Measurements from ENCODE around the gene DCUN1D5. TPM values are rescaled to one million over a fixed set of nuclear protein-coding genes. Genes with fewer than 3 reads are reported as not detected.
A peak's percentile ranks its signal among the peaks of the same experiment; 100 is the strongest.

DCUN1D5 gene
- 19.9 and 20.0 TPM in 2 replicates for total RNA-seq (2011; cell fraction: chromatin; rRNA removed; ENCODE audit: low replicate concordance)
- 29.3 and 32.9 TPM in 2 replicates for total RNA-seq (2011; cell fraction: nucleolus; rRNA removed)
- 24.1 and 31.0 TPM in 2 replicates for total RNA-seq (2011; cell fraction: nucleoplasm; rRNA removed)
- total RNA-seq (2014; rRNA removed) (202 and 242 TPM in 2 replicates), total RNA-seq (2014; rRNA removed; fragmentation: Illumina TruSeq; extraction: Trizol) (132 and 149 TPM in 2 replicates), total RNA-seq (2015; rRNA removed; fragmentation: Illumina TruSeq; extraction: Trizol) (105 and 115 TPM in 2 replicates), total RNA-seq (2021) (97.2 and 100 TPM in 2 replicates), polyA plus RNA-seq (2011; rRNA removed) (102 and 161 TPM in 2 replicates), polyA plus RNA-seq (2014; fragmentation: Illumina TruSeq; extraction: Trizol) (82.7 and 93.3 TPM in 2 replicates), polyA plus RNA-seq (2014; fragmentation: Nextera tagmentation; extraction: Ambion mirVana) (10 to 100 TPM; 38.4 to 39.1 TPM), polyA plus RNA-seq (2014; rRNA removed) (175 and 178 TPM in 2 replicates), polyA minus RNA-seq (2011; rRNA and poly(A)+ RNA removed) (65.9 and 73.0 TPM in 2 replicates), Bru-seq, nascent RNA (percentile 94 among the genes with signal in this experiment), BruChase-seq, experiment 1, labeled RNA remaining after a 2-hour chase (percentile 97 among the genes with signal in this experiment), BruChase-seq, experiment 2, labeled RNA remaining after a 6-hour chase (percentile 96 among the genes with signal in this experiment)
- 74.9 and 88.7 TPM in 2 replicates for polyA plus RNA-seq (2011; cell fraction: cytosol; rRNA removed)
- 34.6 and 42.4 TPM in 2 replicates for polyA plus RNA-seq (2011; cell fraction: nucleus; rRNA removed)
- polyA plus RNA-seq (2012): 68.3 and 115 TPM in 2 replicates
- polyA minus RNA-seq (2011; cell fraction: cytosol; rRNA and poly(A)+ RNA removed): 42.4 and 46.6 TPM in 2 replicates
- 29.9 and 36.7 TPM in 2 replicates for polyA minus RNA-seq (2011; cell fraction: nucleus; rRNA and poly(A)+ RNA removed)
- long read RNA-seq, experiment 1, transcript DCUN1D5-201 (8 exons, 1,337 nt): major isoform, 267 of 322 reads
- long read RNA-seq, experiment 1, transcript DCUN1D5-207 (8 exons, 1,310 nt): minor isoform, 10 of 322 reads
- long read RNA-seq, experiment 1, partial matches to known transcripts: 7 of 322 reads
- long read RNA-seq, experiment 1, other reads (novel, unspliced or antisense): 38 of 322 reads
- long read RNA-seq, experiment 2, transcript DCUN1D5-201 (8 exons, 1,337 nt): major isoform, 106 of 158 reads
- long read RNA-seq, experiment 2, partial matches to known transcripts: 19 of 158 reads
- long read RNA-seq, experiment 2, other reads (novel, unspliced or antisense): 31 of 158 reads
- long read RNA-seq, experiment 3, transcript DCUN1D5-201 (8 exons, 1,337 nt): major isoform, 184 of 226 reads
- long read RNA-seq, experiment 3, partial matches to known transcripts: 20 of 226 reads
- long read RNA-seq, experiment 3, other reads (novel, unspliced or antisense): 20 of 226 reads

DNA sequence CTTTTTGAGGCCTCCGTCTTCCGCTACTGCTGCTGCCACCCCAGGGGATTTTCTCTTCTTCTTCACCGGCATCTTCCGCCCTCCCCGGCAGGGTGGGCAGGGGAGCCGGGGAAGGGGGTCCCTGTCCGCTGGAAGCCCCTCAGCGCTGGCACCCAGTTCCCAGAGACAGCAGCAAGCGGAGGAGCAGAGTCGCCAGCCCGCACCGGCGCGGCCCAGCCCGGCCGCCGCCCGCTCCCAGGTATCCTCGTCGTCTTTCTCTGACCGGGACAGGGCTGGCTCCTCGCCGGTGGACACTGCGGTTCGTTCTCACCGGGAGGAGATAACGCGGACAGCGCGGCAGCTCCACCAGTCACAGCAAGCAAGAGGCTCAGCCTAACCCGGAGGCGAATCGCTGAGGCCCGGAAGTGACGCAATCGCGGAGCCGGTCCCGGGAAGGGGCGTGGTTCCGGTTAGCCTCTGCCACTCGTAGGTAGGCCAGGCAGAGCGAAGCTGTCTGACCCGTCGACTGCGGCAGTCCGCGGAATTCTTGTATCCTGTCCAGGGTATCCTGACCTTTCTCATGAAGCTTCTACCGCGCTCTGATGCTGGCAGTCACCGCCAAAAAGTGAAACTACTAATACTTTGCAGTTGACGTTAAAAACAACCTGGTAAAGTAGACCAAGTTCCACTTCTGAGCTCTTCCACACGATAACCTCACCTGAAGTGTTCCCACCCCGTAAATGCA is at the start of gene DCUN1D5:
DCUN1D5 (minus strand) TSS at position 360 of the 724 bp plus-strand sequence; CDS start at position 72, 288 bp downstream.
- CTCF ChIA-PET (ENCODE audit: low intra/inter-chr PET ratio): no interaction called here
- 0 out of 2 replicates have a peak, but pooled peaks cover 4% of the 10 kb centered on the region for H4K20me1 ChIP-seq (replicated peaks; ENCODE audit: control insufficient read depth, insufficient read depth, low read length)
- POLR2A ChIA-PET: interaction anchor here (0.7 to 1.4 kb wide), 7 partner anchors 9 to 316 kb away, joined by 3 to 7 read pairs (median 4); partner anchors contain the start of gene DYNC2H1
- H3K9me1 ChIP-seq (ENCODE audit: control insufficient read depth, insufficient read depth, low read length): no peaks in the 10 kb centered on the region
- DNase-seq (ENCODE audit: extremely low read depth in 1 of 4, low spot score in 3 of 4): peak; percentile 90 to 97 (median 94)
- H3K9ac ChIP-seq (ENCODE audit: insufficient read depth in 1 of 2, low read depth in 2 of 2, low read length in 2 of 2): peak within 1 kb of the TSS; percentile 89 to 95
- WGBS (ENCODE audit: insufficient coverage, low coverage, missing lambda C conversion rate): under 1% methylated on average over 49 of the region's 54 CpGs
- peaks cover 53% of the 10 kb centered on the region for H3K79me2 ChIP-seq (ENCODE audit: control insufficient read depth, insufficient read depth, low read length)
- FAIRE-seq: peak; percentile 96
- intact Hi-C loops (cut with micrococcal nuclease): loop anchor here (1.0 kb wide), 1 partner anchor 17 kb away; the partner anchor contains the start of gene DYNC2H1
- H3K4me1 ChIP-seq (replicated peaks in 1 of 2; ENCODE audit: control insufficient read depth in 2 of 2, insufficient read depth in 2 of 2, low read length in 2 of 2): no peaks in the 10 kb centered on the region
- peak; percentile 91 for ATAC-seq
- peak within 1 kb of the TSS; percentile 94 for H3K4me2 ChIP-seq (ENCODE audit: insufficient read depth, low read length)
- H2AFZ ChIP-seq (ENCODE audit: low read depth, low read length): peak within 1 kb of the TSS; percentile 94
- peaks cover 0 to 3% of the 10 kb centered on the region in 2 experiments; a peak in 2 of 5 replicates for H3K27me3 ChIP-seq (ENCODE audit: control insufficient read depth in 2 of 2, insufficient read depth in 2 of 2, low read length in 2 of 2)
- in situ Hi-C loops (cut with MboI): no loop called here
- H3K27ac ChIP-seq (ENCODE audit: extremely low read depth, low read depth, low read length): peak within 1 kb of the TSS; percentile 91
- H3K36me3 ChIP-seq (ENCODE audit: control insufficient read depth, insufficient read depth, low read length): peaks cover 25% of the 10 kb centered on the region
- no peaks in the 10 kb centered on the region; the same call in 1 of the 2 replicates for H3K9me3 ChIP-seq (replicated peaks; ENCODE audit: control insufficient read depth, insufficient read depth, low read depth, low read length)
- H3K4me3 ChIP-seq: peak within 1 kb of the TSS; percentile 95
- BruUV-seq (replicated peaks): no TSS peak
- peak in 1 of 2 experiments; percentile 46; a peak in 2 of 4 replicates for TF ChIP-seq KDM4B (IDR thresholded peaks at IDR 0.05; ENCODE audit: borderline replicate concordance in 2 of 2, low read depth in 1 of 2)
- no peak for TF ChIP-seq SRSF9 (IDR thresholded peaks at IDR 0.05; ENCODE audit: borderline replicate concordance, low read depth, low read length)
- TF ChIP-seq TFAP4 (CRISPR knock-in tag; IDR thresholded peaks at IDR 0.05; ENCODE audit: borderline replicate concordance): peak; percentile 47; the same call in 1 of the 2 replicates
- TF ChIP-seq, protein P1, sequence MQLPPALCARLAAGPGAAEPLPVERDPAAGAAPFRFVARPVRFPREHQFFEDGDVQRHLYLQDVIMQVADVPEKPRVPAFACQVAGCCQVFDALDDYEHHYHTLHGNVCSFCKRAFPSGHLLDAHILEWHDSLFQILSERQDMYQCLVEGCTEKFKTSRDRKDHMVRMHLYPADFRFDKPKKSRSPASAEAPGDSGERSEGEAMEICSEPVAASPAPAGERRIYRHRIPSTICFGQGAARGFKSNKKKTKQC (CRISPR knock-in tag; IDR thresholded peaks at IDR 0.05): 0 out of 2 replicates have a peak, but pooled peaks have one; percentile 81
- peak; percentile 78 for TF ChIP-seq CXXC5 (CRISPR knock-in tag; IDR thresholded peaks at IDR 0.05)
- 0 out of 2 replicates have a peak, but pooled peaks have one; percentile 44 for TF ChIP-seq NR3C1 (CRISPR knock-in tag; IDR thresholded peaks at IDR 0.05)
- TF ChIP-seq ZNF512 (tag; IDR thresholded peaks at IDR 0.05): no peak
- peak; percentile 53 for TF ChIP-seq GTF2E2 (tag; IDR thresholded peaks at IDR 0.05)
- no peak for TF ChIP-seq ZNF780A (CRISPR knock-in tag; IDR thresholded peaks at IDR 0.05)
